OCI-LY1 (cell line): Measurements from ENCODE around the gene SAMD8.

Experiments used
- EZH2 ChIP-seq: fragments of 200-600 bp; sonication (generic), shearing (Covaris generic); IDR thresholded peaks from 2 replicates; pipeline ENCODE4 v1.8.0; 2017; ENCODE audit warnings: borderline replicate concordance, mixed run types, mild to moderate bottlenecking, antibody characterized with exemption, low read length, moderate library complexity, mixed read lengths
- TF ChIP-seq, protein P1 (sequence below): fragments of 200-600 bp; sonication (generic), shearing (Covaris generic); IDR thresholded peaks from 2 replicates; pipeline ENCODE4 v1.5.1; 2017; ENCODE audit warnings: mild to moderate bottlenecking, antibody characterized with exemption, low read length, moderate library complexity, mixed read lengths

DNA sequence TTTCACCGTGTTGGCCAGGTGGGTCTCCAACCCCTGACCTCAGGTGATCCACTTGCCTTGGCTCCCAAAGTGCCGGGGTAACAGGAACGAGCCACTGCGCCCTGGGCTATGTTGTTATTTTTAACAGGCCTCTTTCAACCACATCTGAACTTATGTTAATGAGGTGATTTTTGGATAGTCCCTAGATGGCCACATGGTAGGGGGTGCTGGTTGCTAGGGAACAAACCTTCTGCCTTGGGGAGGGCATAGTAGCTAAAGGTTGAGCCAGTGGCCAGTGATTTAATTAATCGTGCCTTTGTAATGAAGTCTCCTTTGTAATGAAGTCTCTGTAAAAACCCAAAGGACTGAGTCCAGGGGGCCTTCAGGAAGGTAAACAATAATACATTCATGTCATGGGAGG is 115.2 kb downstream of the SAMD8 start:
- TF ChIP-seq EZH2: no peak
- TF ChIP-seq, protein P1, sequence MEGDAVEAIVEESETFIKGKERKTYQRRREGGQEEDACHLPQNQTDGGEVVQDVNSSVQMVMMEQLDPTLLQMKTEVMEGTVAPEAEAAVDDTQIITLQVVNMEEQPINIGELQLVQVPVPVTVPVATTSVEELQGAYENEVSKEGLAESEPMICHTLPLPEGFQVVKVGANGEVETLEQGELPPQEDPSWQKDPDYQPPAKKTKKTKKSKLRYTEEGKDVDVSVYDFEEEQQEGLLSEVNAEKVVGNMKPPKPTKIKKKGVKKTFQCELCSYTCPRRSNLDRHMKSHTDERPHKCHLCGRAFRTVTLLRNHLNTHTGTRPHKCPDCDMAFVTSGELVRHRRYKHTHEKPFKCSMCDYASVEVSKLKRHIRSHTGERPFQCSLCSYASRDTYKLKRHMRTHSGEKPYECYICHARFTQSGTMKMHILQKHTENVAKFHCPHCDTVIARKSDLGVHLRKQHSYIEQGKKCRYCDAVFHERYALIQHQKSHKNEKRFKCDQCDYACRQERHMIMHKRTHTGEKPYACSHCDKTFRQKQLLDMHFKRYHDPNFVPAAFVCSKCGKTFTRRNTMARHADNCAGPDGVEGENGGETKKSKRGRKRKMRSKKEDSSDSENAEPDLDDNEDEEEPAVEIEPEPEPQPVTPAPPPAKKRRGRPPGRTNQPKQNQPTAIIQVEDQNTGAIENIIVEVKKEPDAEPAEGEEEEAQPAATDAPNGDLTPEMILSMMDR: no peak
